WTC11 (cell line): ENCODE data around the gene CNTNAP2.

ENCODE experiments used
- CREB1 ChIP-seq: sonication (generic); formaldehyde crosslinking; IDR thresholded peaks from 2 replicates; pipeline ENCODE4 v1.8.0; 2023; ENCODE audit warnings: mild to moderate bottlenecking, missing genetic modification reagents
- CTCF ChIP-seq: fragments of 200-600 bp; IDR thresholded peaks from 2 replicates; pipeline ENCODE4 v1.8.0; 2022; ENCODE audit warnings: antibody characterized with exemption
- ELF4 ChIP-seq: sonication (generic); formaldehyde crosslinking; IDR thresholded peaks from 2 replicates; pipeline ENCODE4 v1.8.1; 2022; ENCODE audit warnings: low read depth, mild to moderate bottlenecking, moderate library complexity, missing genetic modification reagents
- ESRRA ChIP-seq: sonication (generic); formaldehyde crosslinking; IDR thresholded peaks from 2 replicates; pipeline ENCODE4 v1.8.1; 2022; ENCODE audit warnings: mild to moderate bottlenecking, missing genetic modification reagents, borderline replicate concordance
- ETV6 ChIP-seq: sonication (generic); formaldehyde crosslinking; IDR thresholded peaks from 2 replicates; pipeline ENCODE4 v1.8.1; 2022; ENCODE audit warnings: mild to moderate bottlenecking, missing genetic modification reagents
- KAT7 ChIP-seq: sonication (generic); formaldehyde crosslinking; IDR thresholded peaks from 2 replicates; pipeline ENCODE4 v1.8.1; 2023; ENCODE audit warnings: missing genetic modification reagents, mild to moderate bottlenecking, borderline replicate concordance
- MYBL2 ChIP-seq: sonication (generic); formaldehyde crosslinking; IDR thresholded peaks from 2 replicates; pipeline ENCODE4 v1.8.1; 2023; ENCODE audit warnings: mild to moderate bottlenecking, moderate library complexity, missing genetic modification reagents
- NR2C2 ChIP-seq: sonication (generic); formaldehyde crosslinking; IDR thresholded peaks from 2 replicates; pipeline ENCODE4 v1.8.0; 2022; ENCODE audit warnings: mild to moderate bottlenecking, missing genetic modification reagents
- TCF7 ChIP-seq: sonication (generic); formaldehyde crosslinking; IDR thresholded peaks from 2 replicates; pipeline ENCODE4 v1.8.0; 2022; ENCODE audit warnings: mild to moderate bottlenecking, low read depth, missing genetic modification reagents, moderate library complexity
- ZBTB21 ChIP-seq: sonication (generic); formaldehyde crosslinking; IDR thresholded peaks from 2 replicates; pipeline ENCODE4 v1.8.1; 2023; ENCODE audit warnings: mild to moderate bottlenecking, missing genetic modification reagents, borderline replicate concordance
- ZNF121 ChIP-seq: sonication (generic); formaldehyde crosslinking; IDR thresholded peaks from 2 replicates; pipeline ENCODE4 v1.8.0; 2023; ENCODE audit warnings: missing genetic modification reagents
- ZNF232 ChIP-seq: sonication (generic); formaldehyde crosslinking; IDR thresholded peaks from 2 replicates; pipeline ENCODE4 v1.8.0; 2022; ENCODE audit warnings: mild to moderate bottlenecking, missing genetic modification reagents
- ZSCAN18 ChIP-seq: fragments of 250-450 bp; sonication (Bioruptor Pico); IDR thresholded peaks from 2 replicates; pipeline ENCODE4 v2.1.2; 2022; ENCODE audit warnings: mild to moderate bottlenecking, moderate library complexity
- TF ChIP-seq, protein P1 (sequence below): sonication (generic); formaldehyde crosslinking; IDR thresholded peaks from 2 replicates; pipeline ENCODE4 v1.8.0; 2023; ENCODE audit warnings: mild to moderate bottlenecking, missing genetic modification reagents

GRCh38 chr7:147756300-147756699 is 1639.7 kb downstream of the CNTNAP2 start:
- no peak for TF ChIP-seq CTCF
- no peak for TF ChIP-seq MYBL2 (CRISPR knock-in tag)
- TF ChIP-seq ESRRA (CRISPR knock-in tag): no peak
- TF ChIP-seq, protein P1, sequence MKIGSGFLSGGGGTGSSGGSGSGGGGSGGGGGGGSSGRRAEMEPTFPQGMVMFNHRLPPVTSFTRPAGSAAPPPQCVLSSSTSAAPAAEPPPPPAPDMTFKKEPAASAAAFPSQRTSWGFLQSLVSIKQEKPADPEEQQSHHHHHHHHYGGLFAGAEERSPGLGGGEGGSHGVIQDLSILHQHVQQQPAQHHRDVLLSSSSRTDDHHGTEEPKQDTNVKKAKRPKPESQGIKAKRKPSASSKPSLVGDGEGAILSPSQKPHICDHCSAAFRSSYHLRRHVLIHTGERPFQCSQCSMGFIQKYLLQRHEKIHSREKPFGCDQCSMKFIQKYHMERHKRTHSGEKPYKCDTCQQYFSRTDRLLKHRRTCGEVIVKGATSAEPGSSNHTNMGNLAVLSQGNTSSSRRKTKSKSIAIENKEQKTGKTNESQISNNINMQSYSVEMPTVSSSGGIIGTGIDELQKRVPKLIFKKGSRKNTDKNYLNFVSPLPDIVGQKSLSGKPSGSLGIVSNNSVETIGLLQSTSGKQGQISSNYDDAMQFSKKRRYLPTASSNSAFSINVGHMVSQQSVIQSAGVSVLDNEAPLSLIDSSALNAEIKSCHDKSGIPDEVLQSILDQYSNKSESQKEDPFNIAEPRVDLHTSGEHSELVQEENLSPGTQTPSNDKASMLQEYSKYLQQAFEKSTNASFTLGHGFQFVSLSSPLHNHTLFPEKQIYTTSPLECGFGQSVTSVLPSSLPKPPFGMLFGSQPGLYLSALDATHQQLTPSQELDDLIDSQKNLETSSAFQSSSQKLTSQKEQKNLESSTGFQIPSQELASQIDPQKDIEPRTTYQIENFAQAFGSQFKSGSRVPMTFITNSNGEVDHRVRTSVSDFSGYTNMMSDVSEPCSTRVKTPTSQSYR (CRISPR knock-in tag): no peak
- no peak for TF ChIP-seq ZSCAN18 (CRISPR knock-in tag)
- TF ChIP-seq ZBTB21 (CRISPR knock-in tag): no peak
- no peak for TF ChIP-seq NR2C2 (CRISPR knock-in tag)
- no peak for TF ChIP-seq ELF4 (CRISPR knock-in tag)
- TF ChIP-seq KAT7: no peak
- no peak for TF ChIP-seq ZNF232 (CRISPR knock-in tag)
- no peak for TF ChIP-seq CREB1 (CRISPR knock-in tag)
- TF ChIP-seq ETV6: no peak
- TF ChIP-seq ZNF121 (CRISPR knock-in tag): no peak
- no peak for TF ChIP-seq TCF7 (CRISPR knock-in tag)
